ENCODE results near the gene AUTS2.

The AUTS2 gene

GRCh38 chr7:70060298-70061068 lies 462.2 kb downstream of the AUTS2 start:
- no peak for DNase-seq (ENCODE audit: low read depth, low spot score)

GRCh38 chr7:70063371-70063770 lies 465.1 kb downstream of the AUTS2 start:
- no peak for DNase-seq (ENCODE audit: low read depth, low spot score)

DNA sequence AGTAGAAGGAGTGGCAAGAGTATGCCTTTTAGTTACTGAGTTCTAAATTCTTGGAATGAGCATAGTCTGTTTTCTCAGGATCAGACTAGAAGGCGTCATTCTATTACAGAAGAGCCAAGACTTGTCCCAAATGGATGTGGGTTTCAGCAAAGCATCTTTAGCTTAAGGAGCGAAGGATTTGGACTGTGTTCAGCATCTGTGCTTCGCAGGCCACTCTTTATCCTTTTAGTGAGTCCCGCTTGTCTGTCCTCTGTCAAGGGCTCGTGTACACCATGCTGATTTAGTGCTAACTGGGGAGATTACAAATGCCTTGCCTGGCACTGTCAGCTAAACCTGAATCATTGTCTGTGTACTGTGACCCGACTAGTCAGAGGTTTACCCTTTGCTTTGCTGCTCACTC lies 465.7 kb downstream of the AUTS2 start:
- DNase-seq (ENCODE audit: low read depth, low spot score) = no peak

- no peak for DNase-seq (ENCODE audit: low read depth, low spot score)
Observed at GRCh38 chr7:70066844-70067243, 468.6 kb downstream of the AUTS2 start.

DNA sequence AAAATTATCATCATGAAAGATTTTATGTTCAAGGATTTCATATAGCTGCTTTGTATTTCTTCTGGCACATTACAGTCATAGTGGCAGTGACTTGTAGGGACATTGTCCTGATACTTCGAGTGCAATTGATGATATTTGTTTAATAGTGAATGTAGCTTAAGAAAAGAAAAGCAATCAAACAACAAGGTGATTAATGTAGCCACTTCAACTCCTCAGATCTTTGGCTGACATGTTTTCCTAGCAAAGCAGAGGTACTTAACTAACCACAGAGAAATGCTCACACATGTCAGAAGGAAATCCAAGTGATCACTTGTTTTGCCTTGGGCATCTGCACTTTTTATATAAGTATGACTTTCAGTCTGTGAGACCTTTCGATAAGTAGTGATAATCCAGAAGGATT lies 470.3 kb downstream of the AUTS2 start:
- DNase-seq (ENCODE audit: low read depth, low spot score) = no peak

- no peak for DNase-seq (ENCODE audit: low read depth, low spot score)
Observed at GRCh38 chr7:70069977-70070376, 471.7 kb downstream of the AUTS2 start.

- no peak for DNase-seq (ENCODE audit: low read depth, low spot score)
Observed at GRCh38 chr7:70071766-70072165, 473.5 kb downstream of the AUTS2 start.

DNA sequence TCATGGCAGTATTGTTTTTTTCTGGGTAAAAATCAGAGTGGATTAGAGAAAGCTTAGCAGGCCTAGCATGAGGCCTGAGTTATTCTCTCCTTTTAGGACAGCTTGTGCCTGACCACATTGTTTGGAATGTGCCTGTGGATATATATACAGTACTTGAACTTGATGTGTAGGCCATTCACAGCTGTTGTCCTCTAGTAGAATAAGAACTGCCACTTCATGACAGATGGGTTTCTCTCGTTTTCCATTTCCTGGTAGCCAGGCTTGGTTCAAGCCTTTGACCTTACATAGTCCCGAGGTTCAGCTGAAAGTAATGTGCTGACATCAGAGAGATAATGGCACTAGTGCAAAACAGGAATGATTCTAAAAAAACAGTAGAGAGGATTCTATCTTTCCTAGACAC lies 473.9 kb downstream of the AUTS2 start:
- DNase-seq (ENCODE audit: low read depth, low spot score) = no peak

DNA sequence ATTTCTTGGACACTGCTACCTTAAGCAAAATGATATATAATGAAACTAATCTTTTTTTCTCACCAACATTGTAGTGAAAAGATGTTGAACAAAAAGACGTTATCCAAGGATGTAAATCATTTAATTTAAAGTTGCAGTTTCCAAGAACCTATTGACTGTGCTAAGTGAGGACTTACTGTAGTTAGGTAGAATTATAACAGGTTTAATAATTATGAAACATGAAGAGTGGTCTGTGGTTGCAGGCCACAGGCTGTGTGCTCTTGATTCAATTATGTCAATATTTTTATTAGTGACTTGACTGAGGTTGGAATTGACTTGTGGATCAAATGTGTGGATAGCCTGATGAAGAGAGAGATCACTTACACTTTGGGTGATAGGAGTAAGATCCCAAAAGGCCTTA lies 478.1 kb downstream of the AUTS2 start:
- DNase-seq (ENCODE audit: low read depth, low spot score) = no peak

- no peak for DNase-seq (ENCODE audit: low read depth, low spot score)
Observed at GRCh38 chr7:70082099-70082611, 483.9 kb downstream of the AUTS2 start.

- DNase-seq (ENCODE audit: low read depth, low spot score) = no peak
Observed at GRCh38 chr7:70091362-70091761, 493.1 kb downstream of the AUTS2 start.

DNA sequence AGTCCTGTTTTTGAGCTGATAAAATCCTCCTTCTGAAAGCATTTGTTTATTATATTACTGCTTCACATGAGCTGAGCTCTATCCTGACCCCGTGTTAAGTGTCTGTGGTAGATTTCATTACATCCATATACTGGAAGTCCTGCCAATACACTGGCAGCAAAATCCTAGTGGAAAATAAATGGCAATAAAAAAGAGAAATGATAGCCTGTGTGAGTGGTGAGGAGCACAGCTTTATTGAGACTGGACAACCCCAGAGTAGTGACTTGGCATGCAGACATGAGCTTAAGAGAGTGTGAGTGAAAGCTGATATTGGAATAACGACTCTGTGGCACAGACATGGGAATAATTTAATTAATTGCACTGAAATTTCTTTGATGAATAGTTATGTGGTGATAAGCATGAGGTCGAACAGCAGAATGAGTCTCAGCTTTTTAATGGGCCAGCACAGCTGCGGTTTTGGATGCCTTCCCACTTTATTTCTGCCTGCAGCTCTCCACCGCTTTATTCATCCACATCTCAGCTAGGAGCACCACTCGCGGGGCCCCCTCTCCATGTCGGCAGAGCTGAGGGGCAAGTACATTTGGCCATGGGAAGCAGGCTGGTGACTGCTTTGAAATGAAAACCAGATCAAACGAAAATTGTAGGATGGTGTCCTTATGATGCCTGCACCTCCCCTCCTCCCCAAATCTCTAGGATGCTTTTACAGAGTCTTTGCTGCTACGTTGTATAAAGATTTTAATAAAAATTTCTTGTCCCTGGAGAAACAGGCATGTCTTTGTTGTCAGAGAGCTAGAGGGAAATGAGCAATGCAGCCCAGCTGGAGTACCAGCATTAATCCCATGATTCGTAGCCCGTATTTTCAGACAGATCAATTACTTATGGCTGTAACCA lies 494.3 kb downstream of the AUTS2 start:
- no peak for DNase-seq (ENCODE audit: low read depth, low spot score)

GRCh38 chr7:70093205-70093904 lies 495.1 kb downstream of the AUTS2 start:
- no peak for DNase-seq (ENCODE audit: low read depth, low spot score)

- no peak for DNase-seq (ENCODE audit: low read depth, low spot score)
Observed at GRCh38 chr7:70094831-70095230, 496.6 kb downstream of the AUTS2 start.

- DNase-seq (ENCODE audit: low read depth, low spot score) = no peak
Observed at GRCh38 chr7:70097645-70098044, 499.4 kb downstream of the AUTS2 start.

DNA sequence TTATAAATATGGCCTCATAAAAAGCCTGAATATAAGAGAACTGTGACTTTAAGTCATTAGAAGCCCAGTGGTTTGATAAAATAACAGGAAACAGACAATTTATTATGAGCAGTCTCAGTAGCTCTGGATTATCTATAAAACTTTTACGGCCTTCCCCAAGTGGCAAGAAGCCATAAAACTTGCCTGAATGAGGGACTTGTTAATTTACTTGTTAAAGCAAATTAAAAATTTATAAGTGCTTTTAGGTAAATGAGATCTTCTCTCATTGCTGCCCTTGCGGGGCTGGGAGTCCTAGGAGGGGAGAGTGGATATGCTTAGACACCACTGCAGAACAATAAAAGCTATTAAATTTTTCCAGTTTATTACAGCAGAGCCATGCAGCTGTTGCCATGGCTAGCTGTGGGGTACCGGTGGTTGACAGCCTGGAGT lies 499.9 kb downstream of the AUTS2 start:
- no peak for DNase-seq (ENCODE audit: low read depth, low spot score)

DNA sequence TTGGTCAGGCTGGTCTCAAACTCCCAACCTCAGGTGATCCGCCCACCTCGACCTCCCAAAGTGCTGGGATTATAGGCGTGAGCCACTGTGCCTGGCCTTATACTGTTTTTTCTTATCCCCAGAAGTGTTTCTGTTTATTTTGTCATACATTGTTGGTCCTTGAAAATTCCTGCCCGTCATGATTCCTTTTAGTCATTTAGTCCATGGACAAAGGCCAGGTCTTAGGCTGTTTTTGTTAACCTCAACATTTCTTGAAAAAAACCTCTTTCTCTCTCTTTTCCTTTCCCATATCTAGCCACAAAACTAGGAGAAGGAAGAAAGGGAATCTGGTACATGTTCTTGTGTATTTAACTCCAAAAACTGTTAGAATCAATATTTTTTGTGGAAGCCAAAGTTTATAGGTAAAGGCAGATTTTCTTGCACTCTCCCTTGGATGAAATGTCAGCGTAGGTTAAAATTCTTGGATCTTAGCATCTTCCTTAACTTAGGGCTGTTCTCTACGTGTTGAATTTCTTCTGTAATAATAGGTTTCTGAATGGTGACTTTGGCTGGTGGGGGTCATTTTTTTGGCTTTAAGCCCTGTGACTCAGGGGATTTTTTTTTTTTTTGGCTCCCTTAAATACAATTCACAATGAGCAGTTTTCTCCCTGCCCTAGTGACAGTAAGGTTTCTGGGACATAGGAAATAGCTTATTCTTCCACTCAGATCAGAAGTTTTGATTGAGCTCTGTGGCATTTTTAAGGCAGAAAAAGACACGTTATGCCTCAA lies 500.8 kb downstream of the AUTS2 start:
- no peak for DNase-seq (ENCODE audit: low read depth, low spot score)

GRCh38 chr7:70104243-70104642 lies 506.0 kb downstream of the AUTS2 start:
- DNase-seq (ENCODE audit: low read depth, low spot score) = no peak

DNA sequence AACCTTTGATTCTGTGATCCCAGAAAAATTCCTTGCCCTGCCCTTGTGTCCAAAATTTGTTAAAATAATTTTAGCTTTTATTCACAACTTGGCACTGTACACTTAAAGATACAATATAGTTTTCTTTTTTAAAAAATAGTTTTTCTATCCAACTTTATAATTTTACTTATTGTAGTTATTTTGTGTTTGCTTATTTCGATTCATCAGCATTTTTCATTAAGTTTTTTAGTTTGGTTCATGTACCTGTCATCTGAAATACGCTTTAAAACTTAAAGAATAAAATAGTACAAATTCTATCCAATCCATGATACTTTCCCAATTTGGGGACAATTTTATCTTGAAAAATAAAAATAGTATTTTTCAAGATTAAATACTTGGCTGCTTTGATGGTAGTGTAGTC lies 514.8 kb downstream of the AUTS2 start:
- no peak for DNase-seq (ENCODE audit: low read depth, low spot score)

DNA sequence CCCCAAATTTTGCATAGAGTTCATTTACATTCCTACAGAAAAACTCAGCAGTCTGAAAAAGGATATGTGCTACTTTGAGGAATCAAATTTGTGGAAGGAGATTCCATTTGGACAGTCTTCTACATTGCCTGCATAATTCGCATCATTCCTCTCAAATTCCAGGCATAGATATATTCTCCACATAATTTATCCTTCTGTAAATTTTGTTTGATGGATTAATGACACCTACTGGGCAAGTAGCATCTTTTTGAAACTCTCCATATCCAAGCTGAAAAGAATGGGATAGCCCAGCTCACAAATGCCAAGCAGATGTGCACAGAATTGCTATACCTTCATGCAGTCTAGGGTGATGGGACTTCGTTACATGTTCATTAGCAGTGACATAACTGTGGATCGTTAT lies 515.3 kb downstream of the AUTS2 start:
- no peak for DNase-seq (ENCODE audit: low read depth, low spot score)

DNA sequence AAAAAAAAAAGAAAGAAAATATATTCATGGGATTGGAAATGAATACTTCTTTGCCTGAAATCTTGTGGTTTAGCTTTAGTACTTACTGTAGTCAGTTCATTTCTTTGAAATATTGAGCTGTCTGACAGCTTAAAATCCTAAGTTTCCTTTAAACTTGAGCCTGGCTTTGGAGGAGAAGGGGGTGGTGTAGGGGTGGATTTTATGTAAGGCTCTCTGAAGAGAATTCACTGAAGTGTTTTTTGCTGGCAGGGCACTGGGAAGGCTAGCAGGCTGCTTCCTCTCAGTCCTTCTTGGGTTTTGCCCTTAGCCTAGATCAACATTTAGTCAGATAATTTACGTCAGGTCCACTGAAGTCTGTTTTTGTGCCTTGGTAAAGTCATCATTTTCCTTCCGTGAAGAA lies 516.5 kb downstream of the AUTS2 start:
- DNase-seq (ENCODE audit: low read depth, low spot score) = no peak
